Cardiac muscle cell (in vitro differentiated cells and primary cell): ENCODE results near the gene COX5A. TPM values are rescaled to one million over a fixed set of nuclear protein-coding genes. Genes with fewer than 3 reads are reported as not detected.
"Not testable (repeated sequence)": the region's sequence is repeated elsewhere in the genome, so short reads cannot be mapped to it uniquely, and the experiment has no call there.

Experiments used
- DNase-seq, 2 donors: peaks; one replicate each; pipeline versions ENCODE4 v3.0.0 to v3.0.0-alpha.2; 2010 to 2017; ENCODE audit warnings: low read depth in 1 of 2, low spot score in 1 of 2
- H3K27ac ChIP-seq: fragments of 200-600 bp; sonication (generic); 2 replicates; pipeline ENCODE4 v1.5.1; 2016
- H3K27me3 ChIP-seq: fragments of 200-600 bp; sonication (generic); 2 replicates; pipeline ENCODE4 v1.6.0; 2016; ENCODE audit warnings: control low read depth
- H3K36me3 ChIP-seq: fragments of 200-600 bp; sonication (generic); 2 replicates; pipeline ENCODE4 v1.5.1; 2016; ENCODE audit warnings: control low read depth
- H3K4me1 ChIP-seq: fragments of 200-600 bp; sonication (generic); 2 replicates; pipeline ENCODE4 v1.8.1; 2017; ENCODE audit warnings: low read depth, mild to moderate bottlenecking, mixed run types
- H3K4me3 ChIP-seq: fragments of 200-600 bp; sonication (generic); 2 replicates; pipeline ENCODE4 v1.5.1; 2016; ENCODE audit warnings: mild to moderate bottlenecking
- H3K9me3 ChIP-seq: fragments of 200-600 bp; sonication (generic); 2 replicates; pipeline ENCODE4 v1.5.1; 2017; ENCODE audit warnings: low read depth, mild to moderate bottlenecking, control low read depth
- polyA plus RNA-seq: library from polyadenylated mRNA; unstranded; fragments of >200 nt; fragmentation: Nextera tagmentation; extraction: Ambion mirVana; gene quantifications from 2 replicates; pipeline ENCODE4 v1.2.1, GENCODE V29; 2016
- total RNA-seq: library from RNA; depleted of rRNA; stranded (reverse); fragments of >200 nt; gene quantifications from 2 replicates; pipeline ENCODE4 v1.2.3, GENCODE V29; 2016
- TF ChIP-seq, protein P1 (sequence below): IDR thresholded peaks from 2 replicates; pipeline ENCODE4 v1.5.1; 2012; ENCODE audit warnings: low read depth, mild to moderate bottlenecking, low read length

COX5A gene
- total and polyA plus RNA-seq, 2 experiments from 2014 or later: 285 to 1,489 TPM

GRCh38 chr15:74917676-74918075 is 20.2 kb downstream of the COX5A start:
- TF ChIP-seq, protein P1, sequence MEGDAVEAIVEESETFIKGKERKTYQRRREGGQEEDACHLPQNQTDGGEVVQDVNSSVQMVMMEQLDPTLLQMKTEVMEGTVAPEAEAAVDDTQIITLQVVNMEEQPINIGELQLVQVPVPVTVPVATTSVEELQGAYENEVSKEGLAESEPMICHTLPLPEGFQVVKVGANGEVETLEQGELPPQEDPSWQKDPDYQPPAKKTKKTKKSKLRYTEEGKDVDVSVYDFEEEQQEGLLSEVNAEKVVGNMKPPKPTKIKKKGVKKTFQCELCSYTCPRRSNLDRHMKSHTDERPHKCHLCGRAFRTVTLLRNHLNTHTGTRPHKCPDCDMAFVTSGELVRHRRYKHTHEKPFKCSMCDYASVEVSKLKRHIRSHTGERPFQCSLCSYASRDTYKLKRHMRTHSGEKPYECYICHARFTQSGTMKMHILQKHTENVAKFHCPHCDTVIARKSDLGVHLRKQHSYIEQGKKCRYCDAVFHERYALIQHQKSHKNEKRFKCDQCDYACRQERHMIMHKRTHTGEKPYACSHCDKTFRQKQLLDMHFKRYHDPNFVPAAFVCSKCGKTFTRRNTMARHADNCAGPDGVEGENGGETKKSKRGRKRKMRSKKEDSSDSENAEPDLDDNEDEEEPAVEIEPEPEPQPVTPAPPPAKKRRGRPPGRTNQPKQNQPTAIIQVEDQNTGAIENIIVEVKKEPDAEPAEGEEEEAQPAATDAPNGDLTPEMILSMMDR: no peak
- H3K27ac ChIP-seq: no peak overlapping the region
- DNase-seq: no peak
- no peaks in the 10 kb centered on the region for H3K27me3 ChIP-seq
- H3K4me3 ChIP-seq: no peak overlapping the region
- no peaks in the 10 kb centered on the region for H3K4me1 ChIP-seq
- H3K9me3 ChIP-seq: no peaks in the 10 kb centered on the region
- H3K36me3 ChIP-seq: peaks cover 57% of the 10 kb centered on the region

DNA sequence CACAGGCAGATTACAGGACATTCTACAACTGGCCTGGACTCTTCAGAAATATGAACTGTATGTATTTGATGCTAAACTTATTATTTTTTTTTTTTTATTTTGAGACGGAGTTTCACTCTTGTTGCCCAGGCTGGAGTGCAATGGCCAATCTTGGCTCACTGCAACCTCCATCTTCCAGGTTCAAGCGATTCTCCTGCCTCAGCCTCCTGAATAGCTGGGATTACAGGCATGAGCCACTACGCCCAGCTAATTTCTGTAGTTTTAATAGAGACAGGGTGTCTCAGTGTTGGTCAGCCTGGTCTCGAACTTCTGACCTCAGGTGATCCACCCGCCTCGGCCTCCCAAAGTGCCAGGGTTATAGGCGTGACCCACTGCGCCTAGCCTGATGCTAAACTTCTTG is 24.1 kb downstream of the COX5A start:
- not testable (repeated sequence) for H3K4me1 ChIP-seq
- peaks cover 33% of the 10 kb centered on the region for H3K36me3 ChIP-seq
- H3K27ac ChIP-seq: peak overlapping the region; percentile 58

GRCh38 chr15:74913041-74913440 is 24.8 kb downstream of the COX5A start:
- no peaks in the 10 kb centered on the region for H3K4me1 ChIP-seq
- TF ChIP-seq, protein P1: no peak
- H3K27me3 ChIP-seq: no peaks in the 10 kb centered on the region
- H3K27ac ChIP-seq: peak overlapping the region; percentile 58
- no peak overlapping the region for H3K4me3 ChIP-seq
- DNase-seq: no peak
- no peaks in the 10 kb centered on the region for H3K9me3 ChIP-seq
- peaks cover 25% of the 10 kb centered on the region for H3K36me3 ChIP-seq

More for the DNA sequence above, 24.1 kb downstream of the COX5A start:
- not testable (repeated sequence) for H3K4me3 ChIP-seq, DNase-seq, H3K27me3 ChIP-seq, H3K9me3 ChIP-seq

DNA sequence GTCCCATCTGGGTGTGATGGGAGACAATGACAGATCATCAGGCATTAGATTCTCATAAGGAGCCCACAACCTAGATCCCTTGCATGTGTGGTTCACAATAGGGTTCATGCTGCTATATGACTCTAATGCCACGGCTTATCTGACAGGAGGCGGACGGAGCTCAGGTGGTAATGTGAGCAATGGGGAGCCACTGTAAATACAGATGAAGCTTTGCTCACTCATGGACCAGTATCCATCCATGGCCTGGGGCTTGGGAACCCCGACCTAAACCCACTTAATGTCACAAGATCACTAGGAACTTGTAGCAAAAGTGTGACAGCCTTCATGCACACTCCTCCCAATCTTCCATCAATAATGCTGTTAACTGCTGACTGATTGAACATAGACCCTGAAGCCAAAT is 29.2 kb downstream of the COX5A start:
- H3K4me3 ChIP-seq: no peak overlapping the region
- DNase-seq: no peak
- H3K9me3 ChIP-seq: no peaks in the 10 kb centered on the region
- H3K36me3 ChIP-seq: peaks cover 13% of the 10 kb centered on the region
- H3K4me1 ChIP-seq: peaks cover 16% of the 10 kb centered on the region
- no peaks in the 10 kb centered on the region for H3K27me3 ChIP-seq
- H3K27ac ChIP-seq: no peak overlapping the region
- TF ChIP-seq, protein P1: no peak

- TF ChIP-seq, protein P1: no peak
Observed at GRCh38 chr15:74907163-74907870, 30.6 kb downstream of the COX5A start.

DNA sequence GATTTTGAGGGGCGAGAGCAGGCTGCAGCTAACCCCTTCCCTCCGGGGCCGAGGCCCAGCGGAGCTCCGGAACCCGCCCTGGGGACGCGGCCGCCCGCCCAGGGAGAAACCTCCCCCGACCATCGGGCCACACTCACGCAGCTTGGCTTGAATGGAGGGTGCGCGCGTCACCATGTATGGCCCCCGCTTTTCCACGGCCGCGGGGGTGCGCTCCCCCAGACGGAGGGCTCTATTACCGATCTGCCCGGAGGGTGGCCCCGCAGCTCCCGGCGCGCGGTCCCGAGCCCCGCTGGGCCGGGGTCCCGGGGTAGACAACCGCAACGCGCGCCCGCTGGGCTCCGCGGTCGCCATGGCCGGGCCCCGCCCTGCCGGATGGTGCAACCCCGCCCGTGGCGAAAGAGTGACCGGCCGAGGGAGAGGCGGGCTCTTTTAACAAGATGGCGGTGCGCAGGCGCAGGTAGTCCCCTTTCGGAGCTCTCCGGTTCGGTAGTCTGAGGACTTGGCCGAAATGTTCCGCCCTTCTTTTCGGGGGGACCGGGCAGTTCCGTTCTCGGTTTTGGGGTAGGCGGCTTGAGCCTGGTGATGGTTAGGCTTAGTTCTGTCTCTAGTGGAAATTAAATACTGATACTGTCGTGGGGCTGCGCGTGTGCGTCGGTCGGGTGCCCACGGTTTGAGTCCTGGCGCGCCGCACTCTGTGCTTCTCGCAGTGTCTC is 31.3 kb downstream of the COX5A start, which contains the start of gene FAM219B:
TSS of gene FAM219B (minus strand) at position 402 of the 713 bp plus-strand sequence. CDS start at position 351, 51 bp downstream.
- H3K27ac ChIP-seq: peak within 1 kb of the TSS; percentile 94
- TF ChIP-seq, protein P1: no peak
- H3K36me3 ChIP-seq: peaks cover 23% of the 10 kb centered on the region
- peak; percentile 87 to 97 for DNase-seq
- peaks cover 16% of the 10 kb centered on the region for H3K4me1 ChIP-seq
- H3K9me3 ChIP-seq: no peaks in the 10 kb centered on the region
- H3K4me3 ChIP-seq: peak within 1 kb of the TSS; percentile 67
- H3K27me3 ChIP-seq: no peaks in the 10 kb centered on the region

More at GRCh38 chr15:74907163-74907870, 30.6 kb downstream of the COX5A start:
- Histone ChIP-seq H3K27ac (peak overlapping the region; percentile 94), H3K4me1 (peaks cover 16% of the 10 kb centered on the region), H3K9me3 (no peaks in the 10 kb centered on the region), H3K36me3 (peaks cover 20% of the 10 kb centered on the region), H3K27me3 (no peaks in the 10 kb centered on the region), H3K4me3 (peak overlapping the region; percentile 67)
- peak; percentile 17 to 71 for DNase-seq
